ENCODE measurements around the gene ACOXL. TPM values are rescaled to one million over a fixed set of nuclear protein-coding genes. Genes with fewer than 3 reads are reported as not detected.

The ACOXL gene
- total RNA-seq, 4 donors from 2014 or later: not detected

- 66 to 71% methylated on average over 13 to 14 of the region's 15 CpGs for WGBS, 2 donors
- TF ChIP-seq POLR2A (IDR thresholded peaks at IDR 0.05): no peak
- TF ChIP-seq, protein P1, sequence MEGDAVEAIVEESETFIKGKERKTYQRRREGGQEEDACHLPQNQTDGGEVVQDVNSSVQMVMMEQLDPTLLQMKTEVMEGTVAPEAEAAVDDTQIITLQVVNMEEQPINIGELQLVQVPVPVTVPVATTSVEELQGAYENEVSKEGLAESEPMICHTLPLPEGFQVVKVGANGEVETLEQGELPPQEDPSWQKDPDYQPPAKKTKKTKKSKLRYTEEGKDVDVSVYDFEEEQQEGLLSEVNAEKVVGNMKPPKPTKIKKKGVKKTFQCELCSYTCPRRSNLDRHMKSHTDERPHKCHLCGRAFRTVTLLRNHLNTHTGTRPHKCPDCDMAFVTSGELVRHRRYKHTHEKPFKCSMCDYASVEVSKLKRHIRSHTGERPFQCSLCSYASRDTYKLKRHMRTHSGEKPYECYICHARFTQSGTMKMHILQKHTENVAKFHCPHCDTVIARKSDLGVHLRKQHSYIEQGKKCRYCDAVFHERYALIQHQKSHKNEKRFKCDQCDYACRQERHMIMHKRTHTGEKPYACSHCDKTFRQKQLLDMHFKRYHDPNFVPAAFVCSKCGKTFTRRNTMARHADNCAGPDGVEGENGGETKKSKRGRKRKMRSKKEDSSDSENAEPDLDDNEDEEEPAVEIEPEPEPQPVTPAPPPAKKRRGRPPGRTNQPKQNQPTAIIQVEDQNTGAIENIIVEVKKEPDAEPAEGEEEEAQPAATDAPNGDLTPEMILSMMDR (IDR thresholded peaks at IDR 0.05): no peak
- Histone ChIP-seq H3K4me1 (peaks cover 0 to 14% (median 5%) of the 10 kb centered on the region in 3 donors), H3K27ac (no peak overlapping the region), H3K9me3 (no peaks in the 10 kb centered on the region), H3K27me3 (peaks cover 0 to 10% (median 0%) of the 10 kb centered on the region in 4 donors), H3K36me3 (no peaks in the 10 kb centered on the region), H3K4me3 (no peak overlapping the region)
- intact Hi-C loops (cut with DNase I): no loop called here
- DNase-seq: no peak
These were observed 299.4 kb downstream of the ACOXL start for GRCh38 chr2:111031546-111032478.

- TF ChIP-seq, protein P1 (IDR thresholded peaks at IDR 0.05): no peak
- TF ChIP-seq POLR2A (IDR thresholded peaks at IDR 0.05): no peak
- peaks cover 0 to 18% (median 0%) of the 10 kb centered on the region in 4 donors for H3K27me3 ChIP-seq
- H3K4me3 ChIP-seq: no peak overlapping the region
- intact Hi-C loops (cut with DNase I): no loop called here
- H3K9me3 ChIP-seq: no peaks in the 10 kb centered on the region
- H3K36me3 ChIP-seq: no peaks in the 10 kb centered on the region
- H3K4me1 ChIP-seq: peaks cover 0 to 14% (median 5%) of the 10 kb centered on the region in 3 donors
- no peak for DNase-seq
- H3K27ac ChIP-seq: no peak overlapping the region
- 55 to 81% methylated on average over 5 to 7 of the region's 8 CpGs for WGBS, 2 donors
These were observed 300.5 kb downstream of the ACOXL start for GRCh38 chr2:111032721-111033429.

- peaks cover 0 to 14% (median 5%) of the 10 kb centered on the region in 3 donors for H3K4me1 ChIP-seq
- H3K9me3 ChIP-seq: no peaks in the 10 kb centered on the region
- no peak for DNase-seq
- H3K4me3 ChIP-seq: no peak overlapping the region
- intact Hi-C loops (cut with DNase I): no loop called here
- WGBS, 2 donors: 70 to 82% methylated on average over 4 of the region's 4 CpGs
- H3K36me3 ChIP-seq: no peaks in the 10 kb centered on the region
- TF ChIP-seq POLR2A (IDR thresholded peaks at IDR 0.05): no peak
- TF ChIP-seq, protein P1 (IDR thresholded peaks at IDR 0.05): no peak
- peaks cover 0 to 23% (median 0%) of the 10 kb centered on the region in 4 donors for H3K27me3 ChIP-seq
- no peak overlapping the region for H3K27ac ChIP-seq
These were observed 301.8 kb downstream of the ACOXL start for GRCh38 chr2:111034146-111034545.

DNA sequence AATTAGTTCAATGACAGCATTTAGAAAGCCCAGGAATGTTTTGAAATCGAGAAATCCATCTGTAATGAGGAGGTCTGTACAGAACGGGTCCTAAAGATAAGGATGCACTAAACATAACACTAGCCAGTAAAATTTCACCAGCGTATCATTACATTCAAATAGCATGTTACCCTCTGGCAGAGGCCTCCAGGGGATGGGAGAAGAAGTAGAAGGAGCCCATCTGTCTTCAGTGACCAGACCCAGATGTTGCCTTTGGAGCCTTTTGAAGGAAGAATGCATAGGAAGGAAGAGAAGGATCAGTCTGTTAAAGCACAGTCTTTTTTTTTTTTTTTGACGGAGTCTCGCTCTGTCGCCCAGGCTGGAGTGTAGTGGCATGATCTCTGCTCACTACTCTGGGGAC is 302.2 kb downstream of the ACOXL start:
- peaks cover 0 to 10% (median 4%) of the 10 kb centered on the region in 3 donors for H3K4me1 ChIP-seq
- no peaks in the 10 kb centered on the region for H3K36me3 ChIP-seq
- 67 to 76% methylated on average over 6 of the region's 6 CpGs for WGBS, 2 donors
- intact Hi-C loops (cut with DNase I): no loop called here
- no peak overlapping the region for H3K27ac ChIP-seq
- H3K4me3 ChIP-seq: no peak overlapping the region
- no peak for DNase-seq
- TF ChIP-seq POLR2A (IDR thresholded peaks at IDR 0.05): no peak
- TF ChIP-seq, protein P1 (IDR thresholded peaks at IDR 0.05): no peak
- H3K27me3 ChIP-seq: peaks cover 0 to 23% (median 0%) of the 10 kb centered on the region in 4 donors
- no peaks in the 10 kb centered on the region for H3K9me3 ChIP-seq

All from esophagus squamous epithelium (tissue), 5 donors.